Measurements from ENCODE around the gene TSC22D3. TPM values are rescaled to one million over a fixed set of nuclear protein-coding genes. Genes with fewer than 3 reads are reported as not detected.

The TSC22D3 gene
- total RNA-seq, 1 donor from 2014 or later = 107 TPM

DNA sequence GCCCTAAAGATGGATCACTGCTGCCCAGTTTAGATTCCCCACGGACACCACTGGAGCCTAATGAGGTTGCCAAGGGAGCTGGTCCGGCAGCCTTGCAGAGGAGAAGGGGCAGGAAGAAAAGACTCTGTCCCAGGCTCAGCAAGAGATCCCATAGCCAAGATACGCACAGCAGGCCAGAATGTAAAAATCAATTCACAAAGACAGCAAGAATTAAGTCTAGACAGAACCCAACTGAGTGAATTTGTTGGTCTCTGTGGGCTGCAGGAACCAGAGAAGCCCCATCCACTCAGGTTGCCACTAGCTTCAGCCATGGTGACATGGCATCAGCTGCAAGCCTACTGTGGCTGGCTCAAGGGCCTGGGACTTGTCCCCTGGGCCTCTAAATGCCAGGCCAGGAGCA lies 22.9 kb downstream of the TSC22D3 start:
- Mint-ChIP-seq H3K27me3 (ENCODE audit: unreplicated experiment) (no peaks in the 10 kb centered on the region), H3K36me3 (ENCODE audit: unreplicated experiment) (no peaks in the 10 kb centered on the region), H3K4me3 (ENCODE audit: unreplicated experiment) (no peak overlapping the region), H3K4me1 (ENCODE audit: low read depth, unreplicated experiment) (no peaks in the 10 kb centered on the region), H3K27ac (ENCODE audit: unreplicated experiment) (no peak overlapping the region), H3K9me3 (ENCODE audit: unreplicated experiment) (no peaks in the 10 kb centered on the region)
- TF ChIP-seq, protein P1, sequence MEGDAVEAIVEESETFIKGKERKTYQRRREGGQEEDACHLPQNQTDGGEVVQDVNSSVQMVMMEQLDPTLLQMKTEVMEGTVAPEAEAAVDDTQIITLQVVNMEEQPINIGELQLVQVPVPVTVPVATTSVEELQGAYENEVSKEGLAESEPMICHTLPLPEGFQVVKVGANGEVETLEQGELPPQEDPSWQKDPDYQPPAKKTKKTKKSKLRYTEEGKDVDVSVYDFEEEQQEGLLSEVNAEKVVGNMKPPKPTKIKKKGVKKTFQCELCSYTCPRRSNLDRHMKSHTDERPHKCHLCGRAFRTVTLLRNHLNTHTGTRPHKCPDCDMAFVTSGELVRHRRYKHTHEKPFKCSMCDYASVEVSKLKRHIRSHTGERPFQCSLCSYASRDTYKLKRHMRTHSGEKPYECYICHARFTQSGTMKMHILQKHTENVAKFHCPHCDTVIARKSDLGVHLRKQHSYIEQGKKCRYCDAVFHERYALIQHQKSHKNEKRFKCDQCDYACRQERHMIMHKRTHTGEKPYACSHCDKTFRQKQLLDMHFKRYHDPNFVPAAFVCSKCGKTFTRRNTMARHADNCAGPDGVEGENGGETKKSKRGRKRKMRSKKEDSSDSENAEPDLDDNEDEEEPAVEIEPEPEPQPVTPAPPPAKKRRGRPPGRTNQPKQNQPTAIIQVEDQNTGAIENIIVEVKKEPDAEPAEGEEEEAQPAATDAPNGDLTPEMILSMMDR (IDR thresholded peaks at IDR 0.05; ENCODE audit: partially characterized antibody, unreplicated experiment) = no peak
- DNase-seq = no peak

DNA sequence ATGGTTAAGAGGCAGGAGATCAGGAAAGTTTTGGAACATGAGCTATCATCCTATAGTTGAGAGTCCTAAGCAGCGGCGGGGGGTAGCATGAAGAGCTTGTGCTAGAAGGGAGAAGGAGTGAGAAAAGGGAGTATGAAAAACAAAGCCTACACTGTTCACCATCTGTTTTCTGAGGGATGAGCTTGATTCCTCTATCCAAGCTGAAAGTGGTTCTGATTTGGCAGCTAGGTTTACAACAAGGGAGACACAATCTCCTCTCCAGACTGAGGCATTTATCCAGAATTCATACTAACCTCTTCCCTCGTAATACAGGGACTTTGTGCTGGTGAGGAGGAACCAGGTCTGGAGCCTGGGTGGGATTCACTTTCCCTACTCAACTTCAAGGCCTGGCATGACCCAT lies 23.5 kb downstream of the TSC22D3 start:
- Mint-ChIP-seq H3K27me3 (ENCODE audit: unreplicated experiment) (no peaks in the 10 kb centered on the region), H3K9me3 (ENCODE audit: unreplicated experiment) (no peaks in the 10 kb centered on the region), H3K27ac (ENCODE audit: unreplicated experiment) (no peak overlapping the region), H3K36me3 (ENCODE audit: unreplicated experiment) (no peaks in the 10 kb centered on the region), H3K4me3 (ENCODE audit: unreplicated experiment) (no peak overlapping the region), H3K4me1 (ENCODE audit: low read depth, unreplicated experiment) (no peaks in the 10 kb centered on the region)
- no peak for DNase-seq
- TF ChIP-seq, protein P1 (IDR thresholded peaks at IDR 0.05; ENCODE audit: partially characterized antibody, unreplicated experiment) = no peak

- no peak overlapping the region for H3K27ac Mint-ChIP-seq (ENCODE audit: unreplicated experiment)
- TF ChIP-seq, protein P1 (IDR thresholded peaks at IDR 0.05; ENCODE audit: partially characterized antibody, unreplicated experiment) = no peak
- no peaks in the 10 kb centered on the region for H3K4me1 Mint-ChIP-seq (ENCODE audit: low read depth, unreplicated experiment)
- DNase-seq = no peak
- no peaks in the 10 kb centered on the region for H3K36me3 Mint-ChIP-seq (ENCODE audit: unreplicated experiment)
- no peaks in the 10 kb centered on the region for H3K9me3 Mint-ChIP-seq (ENCODE audit: unreplicated experiment)
- H3K27me3 Mint-ChIP-seq (ENCODE audit: unreplicated experiment) = no peaks in the 10 kb centered on the region
- H3K4me3 Mint-ChIP-seq (ENCODE audit: unreplicated experiment) = no peak overlapping the region
These were observed 24.6 kb downstream of the TSC22D3 start for GRCh38 chrX:107750861-107751445.

GRCh38 chrX:107750263-107750662 lies 25.3 kb downstream of the TSC22D3 start:
- DNase-seq = no peak
- TF ChIP-seq, protein P1 (IDR thresholded peaks at IDR 0.05; ENCODE audit: partially characterized antibody, unreplicated experiment) = no peak
- Mint-ChIP-seq H3K4me3 (ENCODE audit: unreplicated experiment) (no peak overlapping the region), H3K27ac (ENCODE audit: unreplicated experiment) (no peak overlapping the region), H3K36me3 (ENCODE audit: unreplicated experiment) (no peaks in the 10 kb centered on the region), H3K27me3 (ENCODE audit: unreplicated experiment) (no peaks in the 10 kb centered on the region), H3K4me1 (ENCODE audit: low read depth, unreplicated experiment) (no peaks in the 10 kb centered on the region), H3K9me3 (ENCODE audit: unreplicated experiment) (no peaks in the 10 kb centered on the region)

GRCh38 chrX:107748506-107748905 lies 27.1 kb downstream of the TSC22D3 start:
- Mint-ChIP-seq H3K4me1 (ENCODE audit: low read depth, unreplicated experiment) (no peaks in the 10 kb centered on the region), H3K36me3 (ENCODE audit: unreplicated experiment) (no peaks in the 10 kb centered on the region), H3K9me3 (ENCODE audit: unreplicated experiment) (no peaks in the 10 kb centered on the region), H3K27ac (ENCODE audit: unreplicated experiment) (no peak overlapping the region), H3K27me3 (ENCODE audit: unreplicated experiment) (no peaks in the 10 kb centered on the region), H3K4me3 (ENCODE audit: unreplicated experiment) (no peak overlapping the region)
- TF ChIP-seq, protein P1 (IDR thresholded peaks at IDR 0.05; ENCODE audit: partially characterized antibody, unreplicated experiment) = no peak
- DNase-seq = no peak
